Kidney epithelial cell (primary cell): ENCODE measurements around the gene LSP1. TPM values are rescaled to one million over a fixed set of nuclear protein-coding genes. Genes with fewer than 3 reads are reported as not detected.

Experiments
- DNase-seq: peaks from one replicate; pipeline ENCODE4 v3.0.0-alpha.2; 2010; ENCODE audit warnings: low read depth
- H3K27me3 ChIP-seq: 2 replicates; pipeline ENCODE4 v1.6.0; 2011; ENCODE audit warnings: low read length; ENCODE audit not compliant: control insufficient read depth, insufficient read depth
- H3K36me3 ChIP-seq: 2 replicates; pipeline ENCODE4 v1.5.1; 2011; ENCODE audit warnings: low read length; ENCODE audit not compliant: control insufficient read depth, insufficient read depth
- H3K4me3 ChIP-seq: 2 replicates; pipeline ENCODE4 v1.5.1; 2011; ENCODE audit warnings: low read depth, mild to moderate bottlenecking, control low read depth, low read length
- CTCF ChIP-seq: IDR thresholded peaks from 2 replicates; pipeline ENCODE4 v1.5.1; 2011; ENCODE audit warnings: mild to moderate bottlenecking, moderate library complexity, low read length, control low read depth, inconsistent platforms; ENCODE audit not compliant: insufficient read depth, poor library complexity, severe bottlenecking
- total RNA-seq: library from RNA; depleted of rRNA; stranded (reverse); fragments of >200 nt; gene quantifications from 2 replicates; pipeline ENCODE4 v1.2.3, GENCODE V29; 2015

The LSP1 gene
- total RNA-seq, 1 donor from 2014 or later, result not detected

- H3K4me3 ChIP-seq, result no peak overlapping the region
- no peaks in the 10 kb centered on the region for H3K36me3 ChIP-seq
- peaks cover 22% of the 10 kb centered on the region for H3K27me3 ChIP-seq
- no peak for TF ChIP-seq CTCF
- DNase-seq, result no peak
Measured at GRCh38 chr11:1848640-1849430, 4.0 kb upstream of the LSP1 start.

GRCh38 chr11:1851468-1852180 lies 1.3 kb upstream of the LSP1 start:
- no peak for DNase-seq
- H3K36me3 ChIP-seq, result no peaks in the 10 kb centered on the region
- TF ChIP-seq CTCF, result no peak
- no peak overlapping the region for H3K4me3 ChIP-seq
- peaks cover 23% of the 10 kb centered on the region for H3K27me3 ChIP-seq

GRCh38 chr11:1852271-1852876 lies 510 bp upstream of the LSP1 start:
- Histone ChIP-seq H3K4me3 (no peak overlapping the region), H3K27me3 (peaks cover 26% of the 10 kb centered on the region), H3K36me3 (no peaks in the 10 kb centered on the region)
- no peak for TF ChIP-seq CTCF
- no peak for DNase-seq

GRCh38 chr11:1853376-1854131 lies 670 bp downstream of the LSP1 start:
- TF ChIP-seq CTCF, result no peak
- Histone ChIP-seq H3K36me3 (no peaks in the 10 kb centered on the region), H3K4me3 (no peak overlapping the region), H3K27me3 (peaks cover 24% of the 10 kb centered on the region)
- no peak for DNase-seq

- no peak for DNase-seq
Measured at GRCh38 chr11:1854132-1854948, 1.5 kb downstream of the LSP1 start.

More at GRCh38 chr11:1854132-1854948, 1.5 kb downstream of the LSP1 start:
- no peaks in the 10 kb centered on the region for H3K36me3 ChIP-seq
- H3K4me3 ChIP-seq, result no peak overlapping the region
- TF ChIP-seq CTCF, result no peak
- peaks cover 29% of the 10 kb centered on the region for H3K27me3 ChIP-seq
